Hematopoietic multipotent progenitor cell treated with erythropoietin and hydrocortisone succinate and interleukin-3 and kit ligand, for 6 days (in vitro differentiated cells): ENCODE results near the gene SLC49A3.

Experiments
- DNase-seq: peaks from one replicate; pipeline ENCODE4 v3.0.0-alpha.2; 2015

Gene SLC49A3

DNA sequence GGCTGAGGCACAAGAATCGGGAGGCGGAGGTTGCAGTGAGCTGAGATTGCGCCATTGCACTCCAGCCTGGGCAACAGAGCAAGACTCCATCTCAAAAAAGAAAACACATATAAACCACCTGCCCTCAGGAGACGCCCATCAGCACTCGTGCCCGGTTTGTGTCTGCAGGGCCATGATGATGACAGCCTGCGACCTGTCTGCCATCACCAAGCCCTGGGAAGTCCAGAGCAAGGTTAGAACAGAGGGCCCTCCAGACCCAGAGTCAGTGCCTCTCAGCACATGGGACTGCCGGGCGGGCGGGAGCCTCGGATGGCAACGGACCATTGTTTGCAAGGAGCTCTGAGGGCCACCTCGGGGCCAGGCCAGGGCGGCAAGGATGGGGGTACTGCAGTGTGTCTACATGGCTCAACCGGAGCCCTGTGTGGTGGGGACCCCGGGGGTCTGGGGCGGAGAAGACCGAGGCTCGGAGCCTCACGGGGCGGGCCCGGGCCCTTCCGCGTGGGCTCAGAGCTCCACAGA is 24.2 kb downstream of the SLC49A3 start:
- no peak for DNase-seq

DNA sequence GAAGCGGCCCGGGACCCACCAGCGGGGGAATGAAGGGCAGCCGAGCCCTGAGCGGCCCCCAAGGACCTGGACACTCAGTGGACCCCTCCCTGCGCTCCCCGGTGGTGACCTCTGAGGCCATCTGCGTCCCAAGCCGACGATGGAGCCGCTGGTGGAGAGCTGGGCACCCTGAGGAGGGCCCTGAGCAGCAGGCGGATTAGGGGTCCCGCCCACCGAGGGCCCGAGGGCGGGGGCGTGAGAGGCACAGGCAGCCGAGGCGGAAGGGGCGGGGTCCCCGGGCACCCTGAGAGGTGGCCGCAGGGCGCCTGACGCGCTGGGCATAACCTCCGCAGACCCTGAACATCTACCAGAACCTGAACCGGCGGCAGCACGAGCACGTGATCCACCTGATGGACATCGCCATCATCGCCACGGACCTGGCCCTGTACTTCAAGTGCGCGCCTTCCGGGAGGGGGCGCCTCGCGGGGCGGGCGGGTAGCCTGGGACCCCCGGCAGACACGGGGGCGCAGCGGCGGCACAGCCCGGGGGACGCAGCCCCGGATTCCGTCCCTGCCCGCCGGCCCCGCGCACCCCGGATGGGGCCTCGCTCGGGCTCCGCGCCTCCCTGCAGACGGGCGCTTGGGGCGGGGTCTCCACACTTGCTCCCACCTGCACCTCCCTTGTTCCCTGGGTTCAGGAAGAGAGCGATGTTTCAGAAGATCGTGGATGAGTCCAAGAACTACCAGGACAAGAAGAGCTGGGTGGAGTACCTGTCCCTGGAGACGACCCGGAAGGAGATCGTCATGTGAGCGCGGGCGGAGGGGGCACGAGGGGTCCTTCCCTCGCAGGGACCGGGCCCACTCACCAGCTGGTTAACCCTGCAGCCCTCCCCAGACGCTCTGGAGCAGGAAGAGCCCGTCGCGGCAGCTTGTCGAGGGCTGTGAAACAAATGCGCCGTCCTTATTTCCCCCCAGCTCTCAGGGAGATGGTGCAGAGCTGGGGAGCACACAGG is 25.2 kb downstream of the SLC49A3 start:
- peak; percentile 90 for DNase-seq

GRCh38 chr4:663046-663437 is 25.9 kb downstream of the SLC49A3 start:
- DNase-seq = no peak

GRCh38 chr4:661881-662761 is 26.8 kb downstream of the SLC49A3 start:
- no peak for DNase-seq

DNA sequence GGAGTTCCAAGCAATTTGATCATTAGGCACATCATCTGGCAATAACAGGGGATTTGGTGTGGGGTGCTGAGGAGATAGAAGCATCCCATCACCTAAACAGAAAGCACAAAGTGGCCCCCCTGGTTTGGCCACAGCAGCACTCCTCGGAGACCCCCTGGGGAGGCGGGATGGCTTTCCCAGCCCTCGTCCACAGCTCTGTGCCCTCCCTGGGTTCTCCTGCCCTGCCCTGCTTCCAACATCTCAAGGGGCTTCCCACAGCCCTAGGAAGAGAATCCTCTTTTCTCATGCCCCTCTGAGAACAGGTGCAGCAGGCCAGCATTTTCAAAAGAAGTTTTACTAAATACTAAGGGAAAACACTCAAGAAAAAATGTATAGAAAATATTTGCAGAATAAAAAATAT is 27.7 kb downstream of the SLC49A3 start:
- DNase-seq = no peak

GRCh38 chr4:660401-660800 is 28.6 kb downstream of the SLC49A3 start:
- DNase-seq = no peak

DNA sequence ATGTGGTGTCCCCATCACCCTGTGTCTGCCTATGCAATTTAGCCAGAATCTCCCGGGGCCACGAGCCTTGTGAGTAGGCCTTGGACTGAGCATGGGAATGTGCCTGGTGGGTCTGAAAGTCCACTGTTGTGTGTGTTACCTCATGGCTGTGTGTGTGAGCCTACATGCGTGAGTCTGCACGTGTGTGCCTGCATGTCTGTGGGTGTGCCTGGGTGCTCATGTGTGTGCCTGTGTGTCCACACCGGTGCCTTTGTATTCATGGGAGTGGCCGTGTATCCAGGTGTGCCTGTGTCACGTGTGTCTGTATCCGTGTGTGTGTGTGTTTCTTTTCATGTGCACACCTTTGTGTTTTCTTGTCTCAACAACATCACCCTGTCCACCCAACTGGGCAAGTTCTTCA is 29.1 kb downstream of the SLC49A3 start:
- DNase-seq = no peak

GRCh38 chr4:658681-659667 is 30.0 kb downstream of the SLC49A3 start:
- DNase-seq = no peak

DNA sequence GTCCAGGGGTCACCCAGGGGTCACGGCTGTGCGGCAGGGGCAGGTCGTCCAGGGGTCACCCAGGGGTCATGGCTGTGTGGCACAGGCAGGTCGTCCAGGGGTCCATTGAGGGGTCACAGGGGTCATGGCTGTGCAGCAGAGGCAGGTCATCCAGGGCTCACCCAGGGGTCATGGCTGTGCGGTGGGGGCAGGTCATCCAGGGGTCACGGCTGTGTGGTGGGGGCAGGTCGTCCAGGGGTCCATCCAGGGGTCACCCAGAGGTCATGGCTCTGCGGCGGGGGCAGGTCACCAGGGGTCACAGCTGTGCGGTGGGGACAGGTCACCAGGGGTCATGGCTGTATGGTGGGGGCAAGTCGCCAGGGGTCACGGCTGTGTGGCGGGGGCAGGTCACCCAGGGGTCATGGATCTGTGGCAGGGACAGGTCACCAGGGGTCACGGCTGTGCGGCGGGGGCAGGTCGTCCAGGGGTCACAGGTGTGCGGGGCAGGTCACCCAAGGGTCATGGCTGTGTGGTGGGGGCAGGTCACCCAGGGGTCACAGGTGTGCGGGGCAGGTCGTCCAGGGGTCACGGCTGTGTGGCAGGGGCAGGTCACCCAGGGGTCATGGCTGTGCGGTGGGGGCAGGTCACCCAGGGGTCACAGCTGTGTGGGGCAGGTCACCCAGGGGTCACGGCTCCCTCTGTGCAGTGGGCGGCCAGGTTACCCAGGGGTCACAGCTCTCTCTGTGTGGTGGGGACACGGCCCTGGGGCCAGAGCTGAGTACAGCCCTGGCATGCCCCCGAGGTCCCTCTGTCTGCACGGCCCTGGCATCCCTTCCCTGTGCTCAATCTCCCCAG is 30.9 kb downstream of the SLC49A3 start:
- DNase-seq = no peak

DNA sequence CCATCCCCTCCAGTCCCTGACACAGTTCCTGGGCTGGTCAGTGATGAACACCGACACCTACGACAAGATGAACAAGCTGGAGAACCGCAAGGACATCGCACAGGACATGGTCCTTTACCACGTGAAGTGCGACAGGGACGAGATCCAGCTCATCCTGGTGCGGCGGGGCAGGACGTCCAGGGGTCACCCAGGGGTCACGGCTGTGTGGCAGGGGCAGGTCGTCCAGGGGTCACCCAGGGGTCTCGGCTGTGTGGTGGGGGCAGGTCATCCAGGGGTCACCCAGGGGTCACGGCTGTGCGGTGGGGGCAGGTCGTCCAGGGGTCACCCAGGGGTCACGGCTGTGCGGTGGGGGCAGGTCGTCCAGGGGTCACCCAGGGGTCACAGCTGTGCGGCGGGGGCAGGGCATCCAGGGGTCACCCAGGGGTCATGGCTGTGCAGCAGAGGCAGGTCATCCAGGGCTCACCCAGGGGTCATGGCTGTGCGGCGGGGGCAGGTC is 31.6 kb downstream of the SLC49A3 start:
- no peak for DNase-seq

GRCh38 chr4:656436-657337 is 32.3 kb downstream of the SLC49A3 start:
- DNase-seq = no peak

DNA sequence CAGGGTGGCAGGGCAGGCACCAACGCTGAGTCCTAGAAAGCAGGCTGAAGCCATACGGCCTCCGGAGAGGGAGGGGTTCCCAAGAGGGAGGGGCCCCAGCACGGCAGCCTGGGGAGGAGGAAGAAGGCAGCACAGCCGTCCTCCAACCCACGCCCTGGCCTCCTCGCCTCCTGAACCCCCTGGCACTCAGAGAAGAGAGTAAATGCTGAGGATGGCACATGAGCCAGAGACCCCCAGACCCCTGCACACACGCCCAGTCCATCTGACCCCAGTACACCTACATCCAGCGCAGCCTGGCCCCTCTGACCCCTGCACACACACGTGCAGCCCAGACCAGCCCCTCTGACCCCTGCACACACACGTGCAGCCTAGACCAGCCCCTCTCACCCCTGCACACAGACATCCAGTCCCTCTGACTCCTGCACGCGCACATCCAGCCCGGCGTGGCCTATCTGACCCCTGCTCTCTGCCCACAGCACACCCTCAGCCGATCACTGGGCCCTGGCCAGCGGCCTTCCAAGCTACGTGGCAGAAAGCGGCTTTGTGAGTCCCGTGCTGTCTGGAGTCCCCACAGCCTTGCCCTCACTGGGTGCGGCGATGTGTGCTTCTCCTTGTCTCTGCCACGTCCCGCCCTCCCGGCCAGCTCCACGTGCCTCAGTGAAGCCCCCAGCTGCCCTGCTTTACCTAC is 33.3 kb downstream of the SLC49A3 start:
- no peak for DNase-seq

DNA sequence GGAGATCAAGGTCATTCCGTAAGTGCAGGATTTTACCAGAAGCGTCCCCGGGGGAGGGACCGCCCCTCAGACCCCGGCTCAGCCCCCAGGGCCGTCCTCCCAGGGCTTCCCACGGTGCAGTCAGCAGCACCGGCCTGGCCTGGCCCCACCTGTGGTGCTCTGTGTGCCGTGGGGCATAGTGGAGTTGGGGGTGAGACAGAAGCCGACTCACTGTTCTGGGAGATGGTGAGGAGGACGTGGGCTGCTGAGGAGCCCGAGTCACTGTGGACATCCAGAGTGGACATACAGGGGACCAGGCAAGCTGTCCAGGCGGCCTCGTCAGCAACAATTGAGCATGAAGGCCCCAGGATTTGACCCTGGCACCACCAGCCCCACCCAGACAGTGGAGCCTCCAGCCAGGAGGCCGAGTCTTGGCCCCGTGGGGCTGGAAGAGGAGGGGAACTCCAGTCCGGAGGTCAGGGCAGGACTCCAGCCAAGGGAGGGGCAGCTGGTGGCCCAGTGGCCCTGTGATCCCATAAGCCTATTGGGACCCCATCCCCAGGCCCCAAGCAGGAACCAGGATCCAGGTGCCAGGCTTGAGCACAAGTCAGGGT is 34.0 kb downstream of the SLC49A3 start:
- no peak for DNase-seq

DNA sequence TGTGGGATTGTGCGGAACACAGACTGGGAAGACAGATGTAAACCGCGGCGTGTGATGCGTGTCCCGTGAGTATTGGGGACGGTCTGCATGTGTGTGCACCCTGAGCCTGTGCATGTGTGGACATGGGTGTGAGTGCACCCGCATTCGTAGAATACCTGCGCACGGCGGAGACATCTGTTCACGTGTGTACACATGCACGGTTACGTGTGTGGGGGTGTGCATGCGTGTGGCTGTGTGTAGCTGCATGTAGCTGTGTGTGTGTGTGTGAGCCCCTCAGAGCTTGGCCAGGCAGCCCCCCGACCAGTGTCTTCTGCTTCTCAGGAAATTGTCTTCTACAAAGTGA is 34.5 kb downstream of the SLC49A3 start:
- DNase-seq = no peak

DNA sequence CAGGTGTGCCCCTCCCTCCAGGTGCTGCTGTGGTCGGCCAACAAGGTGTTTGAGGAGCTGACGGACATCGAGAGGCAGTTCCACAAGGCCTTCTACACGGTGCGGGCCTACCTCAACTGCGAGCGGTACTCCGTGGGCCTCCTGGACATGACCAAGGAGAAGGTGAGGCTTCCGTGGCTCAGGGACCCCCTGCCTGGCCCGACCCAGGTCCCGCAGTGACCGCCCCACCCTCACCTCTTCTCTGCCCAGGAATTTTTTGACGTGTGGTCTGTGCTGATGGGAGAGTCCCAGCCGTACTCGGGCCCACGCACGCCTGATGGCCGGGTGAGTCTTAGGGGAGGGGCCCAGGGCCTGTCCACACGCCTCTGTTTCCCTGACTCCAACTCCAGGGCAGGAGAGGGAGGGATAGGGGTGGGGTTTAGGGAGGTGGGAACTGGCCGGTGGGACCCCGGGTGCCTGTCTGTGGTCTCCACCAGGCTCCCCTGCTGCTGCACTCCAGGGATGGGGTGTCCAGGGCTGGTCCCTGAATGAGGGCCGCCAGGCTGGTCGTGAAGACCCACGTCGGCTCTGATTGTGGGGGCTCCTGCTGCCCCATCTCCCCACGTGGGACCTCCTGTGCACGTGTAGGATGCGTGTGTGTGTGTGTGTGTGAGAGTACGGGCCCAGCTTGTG is 35.0 kb downstream of the SLC49A3 start:
- DNase-seq = no peak

DNA sequence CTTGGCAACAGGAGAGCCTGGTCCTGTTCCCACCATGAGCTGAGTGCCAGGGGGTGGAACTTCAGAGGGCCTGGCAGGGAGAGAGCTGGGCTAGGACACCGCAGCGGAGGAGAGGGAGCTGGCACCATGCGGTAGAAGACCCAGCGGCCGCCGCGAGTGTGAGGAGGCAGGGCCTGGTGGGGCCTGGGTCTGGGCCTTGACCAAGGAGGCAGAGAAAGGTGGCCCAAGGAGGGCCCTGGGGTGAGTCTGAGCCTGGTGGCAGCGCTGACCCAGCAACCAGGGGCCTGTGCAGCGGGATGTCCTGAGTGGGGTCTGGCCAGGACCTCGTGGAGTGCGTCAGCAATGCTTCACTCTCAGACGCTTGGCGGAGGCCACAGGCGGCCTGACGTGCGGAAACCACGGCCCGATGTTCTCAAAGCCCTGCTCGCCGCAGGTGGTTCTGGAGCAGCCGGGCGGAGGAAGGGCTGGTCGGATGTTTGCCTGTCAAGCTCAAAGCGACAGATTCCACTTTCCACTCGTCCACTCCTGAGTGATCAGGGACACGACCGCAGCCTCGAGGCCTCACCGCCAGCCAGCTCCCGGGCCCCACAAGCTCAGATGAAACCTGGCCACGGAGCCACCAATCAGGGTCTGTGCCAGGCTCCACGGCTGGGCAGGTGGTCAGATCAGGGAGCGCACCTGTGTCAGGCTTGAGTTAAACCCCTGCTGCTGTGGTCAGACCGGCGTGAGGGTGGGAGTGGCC is 35.7 kb downstream of the SLC49A3 start:
- no peak for DNase-seq

DNA sequence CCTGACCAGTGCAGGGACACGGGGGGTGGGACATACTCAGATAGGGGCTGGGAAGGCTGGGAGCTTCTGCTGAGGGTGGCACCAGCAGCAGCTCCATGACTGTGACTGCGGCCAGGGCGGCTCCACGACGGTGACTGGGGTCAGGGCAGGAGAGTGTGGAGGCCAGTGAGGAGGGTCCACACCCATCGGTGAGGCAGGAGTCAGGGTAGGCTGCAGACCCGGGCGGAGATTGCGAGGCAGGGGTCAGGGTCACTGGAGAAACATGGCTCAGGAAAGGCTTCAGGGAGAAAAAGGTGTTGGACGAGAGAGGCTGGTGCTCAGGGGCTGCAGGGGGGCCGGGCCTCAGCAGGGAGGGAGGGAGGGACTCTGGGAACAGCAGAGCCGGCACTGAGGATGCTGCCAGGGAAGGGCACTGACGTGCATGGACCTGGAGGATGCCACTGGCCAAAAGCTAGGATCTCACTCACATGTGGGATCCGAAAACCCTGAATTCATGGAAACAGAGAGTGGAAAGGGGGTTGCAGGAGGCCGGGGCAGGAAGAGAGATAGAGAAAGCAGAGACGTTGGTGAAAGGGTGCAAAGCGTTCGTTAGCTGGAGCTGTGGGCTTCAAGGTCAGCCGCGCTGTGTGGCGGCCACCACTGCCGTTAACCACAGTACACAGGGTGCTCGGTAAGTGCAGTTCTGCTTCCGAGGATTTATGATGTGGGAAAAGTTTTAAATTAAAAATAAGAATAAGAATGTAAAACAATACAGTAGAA is 36.9 kb downstream of the SLC49A3 start:
- DNase-seq = no peak
